ENCODE measurements around the gene LYZL2.

The LYZL2 gene

GRCh38 chr10:30596013-30596412, 33.5 kb downstream of the LYZL2 start:
- no peak for TF ChIP-seq REST (IDR thresholded peaks at IDR 0.05; ENCODE audit: insufficient read depth in 1 of 2, low read depth in 2 of 2, low read length in 2 of 2)
- no peak for TF ChIP-seq FOXP2 (optimal IDR thresholded peaks at IDR 0.05; ENCODE audit: borderline replicate concordance, extremely low read depth, extremely low read length, insufficient read depth)
- TF ChIP-seq POLR2AphosphoS5 (IDR thresholded peaks at IDR 0.05; ENCODE audit: low read depth, low read length) = no peak
- no peak for TF ChIP-seq TAF1 (IDR thresholded peaks at IDR 0.05; ENCODE audit: borderline replicate concordance, insufficient read depth, low read length)
- no peak for TF ChIP-seq SIN3A (IDR thresholded peaks at IDR 0.05; ENCODE audit: borderline replicate concordance, insufficient read depth, low read length)

GRCh38 chr10:30594077-30594476, 35.5 kb downstream of the LYZL2 start:
- TF ChIP-seq REST (IDR thresholded peaks at IDR 0.05; ENCODE audit: insufficient read depth in 1 of 2, low read depth in 2 of 2, low read length in 2 of 2) = no peak
- no peak for TF ChIP-seq SIN3A (IDR thresholded peaks at IDR 0.05; ENCODE audit: borderline replicate concordance, insufficient read depth, low read length)
- no peak for TF ChIP-seq POLR2AphosphoS5 (IDR thresholded peaks at IDR 0.05; ENCODE audit: low read depth, low read length)
- TF ChIP-seq FOXP2 (optimal IDR thresholded peaks at IDR 0.05; ENCODE audit: borderline replicate concordance, extremely low read depth, extremely low read length, insufficient read depth) = no peak
- TF ChIP-seq TAF1 (IDR thresholded peaks at IDR 0.05; ENCODE audit: borderline replicate concordance, insufficient read depth, low read length) = no peak

GRCh38 chr10:30591249-30591670, 38.3 kb downstream of the LYZL2 start:
- TF ChIP-seq REST (IDR thresholded peaks at IDR 0.05; ENCODE audit: insufficient read depth in 1 of 2, low read depth in 2 of 2, low read length in 2 of 2) (no peak), POLR2AphosphoS5 (IDR thresholded peaks at IDR 0.05; ENCODE audit: low read depth, low read length) (no peak), FOXP2 (optimal IDR thresholded peaks at IDR 0.05; ENCODE audit: borderline replicate concordance, extremely low read depth, extremely low read length, insufficient read depth) (no peak), TAF1 (IDR thresholded peaks at IDR 0.05; ENCODE audit: borderline replicate concordance, insufficient read depth, low read length) (no peak), SIN3A (IDR thresholded peaks at IDR 0.05; ENCODE audit: borderline replicate concordance, insufficient read depth, low read length) (no peak)

GRCh38 chr10:30589441-30589840, 40.1 kb downstream of the LYZL2 start:
- TF ChIP-seq FOXP2 (optimal IDR thresholded peaks at IDR 0.05; ENCODE audit: borderline replicate concordance, extremely low read depth, extremely low read length, insufficient read depth) (no peak), TAF1 (IDR thresholded peaks at IDR 0.05; ENCODE audit: borderline replicate concordance, insufficient read depth, low read length) (no peak), SIN3A (IDR thresholded peaks at IDR 0.05; ENCODE audit: borderline replicate concordance, insufficient read depth, low read length) (no peak)

GRCh38 chr10:30587522-30588031, 42.0 kb downstream of the LYZL2 start:
- TF ChIP-seq POLR2AphosphoS5 (IDR thresholded peaks at IDR 0.05; ENCODE audit: low read depth, low read length) (no peak), FOXP2 (optimal IDR thresholded peaks at IDR 0.05; ENCODE audit: borderline replicate concordance, extremely low read depth, extremely low read length, insufficient read depth) (no peak), SIN3A (IDR thresholded peaks at IDR 0.05; ENCODE audit: borderline replicate concordance, insufficient read depth, low read length) (no peak), TAF1 (IDR thresholded peaks at IDR 0.05; ENCODE audit: borderline replicate concordance, insufficient read depth, low read length) (no peak), REST (IDR thresholded peaks at IDR 0.05; ENCODE audit: insufficient read depth in 1 of 2, low read depth in 2 of 2, low read length in 2 of 2) (no peak)
